Measurements from ENCODE around the gene BTBD7.

BTBD7 gene

DNA sequence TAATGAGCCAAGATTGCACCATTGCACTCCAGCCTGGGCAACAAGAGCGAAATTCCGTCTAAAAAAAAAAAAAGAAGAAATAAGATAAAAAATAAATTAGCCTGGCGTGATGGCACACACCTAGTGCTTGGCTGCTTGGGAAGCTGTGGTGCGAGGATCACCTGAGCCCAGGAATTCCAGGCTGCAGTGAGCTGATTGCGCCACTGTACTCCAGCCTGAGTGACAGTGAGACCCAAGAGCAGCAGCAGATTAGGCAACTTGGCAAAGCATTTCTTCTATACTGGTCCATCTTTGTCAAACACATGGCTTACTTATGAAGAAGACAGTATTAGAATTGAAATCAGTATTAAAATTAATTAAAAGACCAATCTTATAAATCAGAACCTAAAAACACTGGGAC is 132.3 kb downstream of the BTBD7 start:
- in situ Hi-C loops (cut with HindIII; ENCODE audit: low sequenced_read_pairs) = no loop called here

DNA sequence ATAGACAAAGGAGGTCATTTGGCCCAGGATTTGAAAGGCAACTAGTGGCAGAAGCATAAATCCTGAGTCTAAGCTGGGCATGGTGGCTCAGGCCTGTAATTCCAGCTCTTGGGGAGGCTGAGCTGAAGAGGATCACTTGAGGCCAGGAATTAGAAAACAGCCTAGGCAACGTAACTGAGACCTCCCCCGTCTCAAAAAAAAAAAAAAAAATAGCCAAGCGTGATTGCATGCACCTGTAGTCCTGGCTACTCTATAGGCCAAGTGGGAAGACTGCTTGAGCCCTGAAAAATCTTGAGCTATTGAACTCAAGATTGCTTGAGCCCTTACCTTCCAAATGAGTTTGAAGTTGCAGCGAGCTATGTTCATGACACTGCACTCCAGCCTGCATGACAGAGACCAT is 133.8 kb downstream of the BTBD7 start:
- in situ Hi-C loops (cut with HindIII; ENCODE audit: low sequenced_read_pairs) = no loop called here

DNA sequence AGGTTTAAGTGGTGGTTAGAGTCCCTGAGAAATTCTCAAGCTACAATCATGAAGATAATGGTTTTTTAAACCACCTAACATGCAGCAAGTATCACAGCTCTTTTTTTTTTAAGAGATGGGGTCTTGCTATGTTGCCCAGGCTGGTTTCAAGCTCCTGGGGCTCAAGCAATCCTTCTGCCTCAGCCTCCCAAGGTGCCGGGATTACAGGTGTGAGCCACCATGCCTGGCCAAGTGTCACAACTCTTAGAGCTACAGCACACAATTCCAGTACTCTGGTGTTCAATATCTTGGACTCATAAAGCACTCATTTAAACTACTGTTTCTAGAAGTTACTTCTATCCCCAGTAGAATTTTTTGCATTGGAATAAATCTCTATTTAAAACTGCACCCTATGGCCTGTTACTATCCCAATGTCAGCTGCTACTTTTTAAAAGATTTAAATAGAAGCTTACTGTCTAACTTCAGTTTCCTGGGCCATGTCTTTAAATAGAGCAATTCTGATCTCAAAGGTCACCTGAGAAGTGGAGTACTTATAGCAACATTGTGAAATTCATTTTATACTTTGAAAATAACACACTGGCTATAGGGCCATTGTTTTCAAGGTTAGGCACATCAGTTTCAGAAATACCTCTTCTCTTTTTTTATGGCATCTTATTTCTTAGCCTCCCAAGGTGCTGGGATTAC is 137.4 kb downstream of the BTBD7 start:
- in situ Hi-C loops (cut with HindIII; ENCODE audit: low sequenced_read_pairs) = no loop called here

Data from endothelial cell of hepatic sinusoid (primary cell).